Measurements from ENCODE around the gene MT1F.

GRCh38 chr16:56636616-56637413 is 20.9 kb upstream of the MT1F start:
- TF ChIP-seq POLR2A (IDR thresholded peaks at IDR 0.05; ENCODE audit: low read depth, low read length) = no peak
- TF ChIP-seq POLR2AphosphoS5 (IDR thresholded peaks at IDR 0.05; ENCODE audit: low read depth, low read length) = no peak
